CMK (cell line): Measurements from ENCODE around the gene LPP.

Source experiments
- DNase-seq: peaks from one replicate; pipeline ENCODE4 v3.0.0-alpha.2; 2010; ENCODE audit warnings: low read depth

LPP gene

DNA sequence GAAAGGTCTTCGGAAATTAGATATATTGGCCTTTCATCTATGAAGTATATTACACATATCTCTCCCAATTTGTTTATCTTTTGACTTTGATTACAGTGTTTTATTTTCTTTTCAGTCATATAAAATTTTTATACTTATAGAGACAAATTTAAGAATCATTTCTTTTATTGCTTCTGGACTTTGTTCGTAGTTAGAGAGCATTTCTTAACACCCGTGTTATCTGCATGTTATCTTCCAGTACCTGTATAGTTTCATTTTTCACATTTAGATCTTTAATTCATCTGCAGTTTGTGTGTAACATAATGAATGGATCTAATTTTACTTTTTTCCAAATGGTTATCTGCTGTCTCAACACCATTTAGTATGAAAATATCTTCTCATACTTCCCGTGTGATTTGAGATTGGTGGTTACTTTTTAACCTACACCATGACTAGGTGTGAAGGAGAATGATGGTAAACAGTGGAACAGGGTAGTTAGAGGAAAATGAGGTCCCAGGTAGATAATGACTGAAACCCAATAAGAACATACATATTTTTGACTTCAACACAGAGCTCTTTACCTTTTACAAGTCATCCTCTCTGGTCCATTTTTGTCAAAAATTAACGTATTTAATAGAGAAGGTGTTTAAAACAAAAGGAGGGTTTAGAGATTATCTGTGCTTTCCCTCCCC lies 99.3 kb downstream of the LPP start:
- no peak for DNase-seq

DNA sequence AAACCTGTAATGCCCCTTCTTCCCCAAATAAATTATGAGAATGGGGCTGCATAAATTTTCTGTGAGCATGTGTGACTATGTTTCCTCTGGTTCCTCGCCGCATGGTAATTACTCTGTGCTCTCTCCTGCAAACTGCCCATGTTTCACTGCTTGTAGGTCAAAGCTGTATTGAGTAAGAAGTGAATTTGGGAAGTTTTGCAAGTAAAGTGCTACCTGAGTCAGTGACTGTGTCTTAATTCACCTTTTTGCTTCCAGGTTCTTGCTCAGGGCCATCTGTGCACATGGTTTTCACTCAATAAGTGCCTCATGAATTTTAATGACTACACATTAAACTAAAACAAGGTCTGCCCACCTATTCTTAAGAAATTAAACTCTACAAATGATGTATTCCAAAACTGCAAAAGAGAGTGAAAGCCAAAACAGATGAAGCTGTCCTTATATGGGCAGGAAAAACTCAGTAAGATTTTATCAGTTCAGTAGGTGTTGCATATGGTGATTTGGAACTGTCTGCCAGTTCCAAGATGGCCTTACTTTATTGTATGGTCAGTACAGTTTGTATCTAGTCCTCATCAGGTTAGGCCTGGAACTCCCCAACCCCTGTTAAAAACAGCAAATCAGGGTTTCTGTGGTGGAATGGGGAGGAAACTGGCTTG lies 100.0 kb downstream of the LPP start:
- DNase-seq, result no peak

DNA sequence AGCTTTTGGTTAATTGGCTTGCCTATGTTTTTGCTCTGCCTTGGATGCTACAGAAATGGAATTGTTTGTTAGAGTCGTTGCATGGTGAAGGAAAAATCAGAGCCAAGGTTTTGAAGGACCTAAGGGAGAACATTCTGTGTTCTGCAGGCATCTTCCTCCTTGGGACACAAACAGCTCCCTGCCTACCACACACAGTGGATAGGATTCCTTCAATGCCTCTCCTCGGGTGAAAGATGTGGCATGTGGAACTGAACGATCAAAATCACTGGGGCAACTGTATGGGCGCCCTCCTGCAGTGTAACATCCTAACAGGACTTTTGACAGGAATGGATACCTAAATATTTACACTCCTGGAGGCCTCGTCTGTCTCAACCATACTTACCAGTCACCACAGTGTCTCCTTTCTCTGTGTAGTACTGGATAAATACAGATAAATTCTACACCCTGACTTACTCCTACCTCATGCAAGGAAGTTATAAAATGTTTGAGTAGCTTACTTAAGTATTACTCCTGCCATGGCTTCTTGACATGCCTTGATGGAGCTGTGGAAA lies 100.6 kb downstream of the LPP start:
- DNase-seq, result no peak

- no peak for DNase-seq
These were observed 101.2 kb downstream of the LPP start for GRCh38 chr3:188255190-188255589.

- no peak for DNase-seq
These were observed 102.8 kb downstream of the LPP start for GRCh38 chr3:188256758-188257157.

- no peak for DNase-seq
These were observed 103.5 kb downstream of the LPP start for GRCh38 chr3:188257384-188258026.

GRCh38 chr3:188259191-188259590 lies 105.2 kb downstream of the LPP start:
- no peak for DNase-seq

DNA sequence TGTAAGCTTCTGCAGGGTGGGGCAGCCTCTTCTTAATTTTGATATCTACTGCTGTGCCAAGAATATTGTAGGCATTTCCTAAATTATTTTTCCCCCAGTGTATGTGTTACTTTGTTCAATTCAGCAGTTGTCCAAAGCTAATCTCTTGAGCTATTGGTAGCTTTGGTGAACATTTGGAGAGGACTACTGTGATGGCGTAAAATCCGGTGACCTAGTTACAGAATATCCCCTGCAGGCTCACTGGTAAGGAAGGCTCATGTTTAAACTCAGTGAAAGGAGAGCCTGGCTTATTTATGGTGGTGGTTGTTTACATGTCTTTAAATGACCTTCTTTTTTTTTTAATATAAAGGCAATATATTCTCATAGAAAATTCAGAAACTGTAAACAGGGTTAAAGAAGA lies 105.6 kb downstream of the LPP start:
- no peak for DNase-seq

GRCh38 chr3:188261011-188261410 lies 107.1 kb downstream of the LPP start:
- DNase-seq, result no peak

GRCh38 chr3:188262488-188262887 lies 108.5 kb downstream of the LPP start:
- DNase-seq, result no peak

DNA sequence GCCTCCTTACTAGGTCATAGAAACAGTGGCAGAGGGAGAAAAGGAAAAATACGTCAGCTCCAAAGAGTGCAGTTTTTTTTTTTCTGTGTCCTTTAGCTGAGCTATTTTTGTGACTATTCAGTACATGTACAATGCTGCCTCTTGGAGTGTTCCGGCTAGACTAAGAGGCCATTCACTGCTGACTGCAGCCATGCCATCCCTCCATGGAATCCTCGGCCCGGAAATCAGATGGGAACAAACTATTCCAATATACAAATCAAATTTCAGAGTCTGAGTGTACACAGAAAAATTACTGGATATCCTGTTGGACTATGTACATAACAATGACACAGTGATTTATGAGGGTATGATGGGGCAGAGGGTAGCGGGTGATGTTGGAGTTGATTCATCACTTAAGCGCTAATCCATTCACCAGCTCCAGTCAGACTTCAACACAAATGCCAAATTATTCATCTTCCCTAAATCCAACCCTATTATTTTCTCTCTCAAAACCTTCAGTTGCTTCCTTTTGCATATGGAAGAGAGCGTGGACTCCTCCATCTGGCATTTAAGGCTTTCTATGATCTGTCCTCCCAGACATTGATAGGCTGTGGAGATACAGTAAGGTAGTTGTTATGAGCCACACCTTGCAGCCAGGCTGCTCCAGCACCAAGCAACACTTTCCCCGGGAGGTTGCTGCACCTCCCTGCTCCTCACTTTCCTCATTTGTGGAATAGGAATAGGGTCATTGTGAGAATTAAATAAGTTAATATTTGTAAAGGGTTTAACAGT lies 109.1 kb downstream of the LPP start:
- no peak for DNase-seq

GRCh38 chr3:188264226-188265207 lies 110.6 kb downstream of the LPP start:
- no peak for DNase-seq

DNA sequence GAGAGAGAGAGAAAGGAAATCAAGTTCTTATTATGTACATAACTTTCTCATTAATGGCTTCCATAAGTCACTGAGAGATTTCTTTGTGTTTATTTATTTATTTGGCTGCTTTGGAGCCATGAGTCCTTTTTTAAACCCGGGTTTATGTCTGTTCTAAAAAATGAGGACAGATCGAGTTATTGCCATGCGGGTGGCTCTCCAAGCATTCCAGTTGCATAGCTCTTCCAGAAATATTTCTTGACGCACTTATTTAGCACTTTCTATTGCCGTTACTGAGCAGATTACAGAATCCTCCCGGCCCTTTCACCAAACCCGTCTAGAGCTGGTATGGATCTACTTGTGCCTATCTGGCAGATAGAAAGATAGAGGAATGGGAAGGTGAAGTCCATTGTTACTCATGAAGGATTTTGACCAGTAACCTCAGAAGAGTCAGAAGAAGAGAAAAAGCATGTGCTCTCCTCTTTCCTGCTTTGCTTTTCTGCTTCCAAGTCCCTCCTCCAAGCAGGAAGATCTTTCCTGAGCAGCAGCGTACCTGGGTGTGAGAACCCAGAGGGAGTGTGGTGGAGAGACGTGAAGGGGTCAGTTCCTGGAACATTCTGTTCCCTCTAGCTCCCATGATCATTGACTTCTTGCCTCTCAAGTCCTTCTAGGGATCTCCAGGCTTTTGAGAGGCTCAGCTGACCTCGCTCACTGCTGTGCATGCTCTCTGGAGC lies 112.8 kb downstream of the LPP start:
- DNase-seq, result no peak

DNA sequence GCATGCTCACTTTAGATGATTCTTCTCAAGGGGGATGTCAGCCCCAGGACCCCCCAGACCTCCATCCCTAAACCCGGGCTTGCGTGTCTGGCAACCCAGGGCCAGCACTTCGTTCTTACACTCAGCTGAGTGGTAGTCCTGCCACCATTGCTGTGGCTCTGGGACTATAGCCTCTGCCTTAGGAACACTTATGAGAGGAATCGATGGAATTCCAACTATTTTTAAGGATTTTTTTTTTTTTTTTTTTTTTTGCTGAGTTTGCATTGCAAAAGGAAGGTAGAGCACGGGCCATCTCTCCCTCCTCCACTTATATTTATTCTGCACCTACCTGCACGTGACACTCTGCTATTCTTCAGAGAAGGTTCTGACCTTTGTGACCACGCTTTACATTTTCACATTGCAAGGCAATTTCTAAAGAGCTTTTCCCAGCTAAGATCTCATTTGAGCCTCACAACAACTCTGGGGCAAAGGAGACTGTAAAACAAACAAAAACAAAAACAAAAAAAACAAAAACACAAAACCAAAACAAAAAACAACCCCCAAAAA lies 113.9 kb downstream of the LPP start:
- no peak for DNase-seq

DNA sequence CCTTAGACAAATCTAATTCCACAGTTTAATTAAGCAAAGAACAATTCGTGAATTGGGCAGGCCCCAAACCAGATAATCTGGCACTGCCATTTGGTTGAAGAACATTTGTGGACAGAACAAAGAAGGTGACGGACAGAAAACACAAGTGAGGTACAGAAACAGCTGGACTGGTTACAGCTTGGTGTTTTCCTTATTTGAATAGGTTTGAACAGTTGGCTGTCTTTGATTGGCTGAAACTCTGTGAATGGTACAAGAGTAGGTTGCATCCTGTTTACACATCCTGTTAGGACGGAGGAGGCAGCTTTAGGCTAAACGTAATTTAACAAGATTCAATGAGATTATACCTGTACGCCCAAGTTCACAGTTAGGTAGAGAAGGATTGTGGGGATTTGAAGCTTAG lies 114.4 kb downstream of the LPP start:
- DNase-seq, result no peak

DNA sequence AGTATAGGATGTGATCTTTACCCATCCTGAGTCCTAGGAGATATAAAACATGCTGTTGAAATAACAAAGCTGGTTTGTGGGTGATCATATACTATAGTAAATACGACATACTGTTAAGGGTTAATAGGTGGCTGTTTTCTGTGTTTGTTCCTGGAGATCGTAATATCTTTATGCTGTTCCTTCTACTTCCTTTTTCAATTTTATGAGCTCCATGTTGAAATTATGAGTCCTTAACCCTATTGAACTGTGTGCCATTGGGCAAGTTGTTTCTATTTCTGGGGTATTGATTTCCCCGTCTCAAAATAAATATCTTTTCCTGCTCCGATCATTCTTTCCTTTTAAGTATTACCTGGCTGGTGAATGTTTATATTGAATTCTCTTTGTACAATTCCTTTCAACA lies 115.1 kb downstream of the LPP start:
- no peak for DNase-seq

DNA sequence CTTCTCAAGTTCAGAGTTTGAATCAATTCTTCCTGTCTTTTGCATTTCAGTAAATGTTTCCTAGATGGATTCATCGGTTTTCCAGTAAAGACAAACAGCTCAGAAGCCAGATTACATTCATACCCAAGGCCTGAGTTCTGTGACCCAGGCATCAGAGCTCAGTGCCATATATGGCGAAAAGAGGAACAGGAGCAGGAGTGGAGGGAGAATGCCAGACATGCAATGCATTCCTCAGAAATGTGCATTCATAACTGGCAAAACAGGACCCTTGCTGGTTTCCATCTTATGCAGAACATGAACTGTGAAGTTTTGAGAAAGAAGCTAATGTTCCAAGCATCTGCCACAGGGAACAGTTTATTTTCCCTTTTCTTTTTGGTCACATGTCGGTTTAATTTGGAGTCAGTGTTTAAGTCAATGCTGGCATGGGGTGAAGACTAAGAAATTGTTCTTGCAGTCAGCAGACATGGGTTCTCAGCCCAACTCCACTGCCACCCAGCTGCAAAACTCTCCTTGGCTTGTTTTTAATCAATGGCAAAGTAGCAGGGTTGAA lies 116.5 kb downstream of the LPP start:
- DNase-seq, result no peak

- no peak for DNase-seq
These were observed 117.4 kb downstream of the LPP start for GRCh38 chr3:188271226-188271914.
